Gastroesophageal sphincter (tissue), 4 donors: Measurements from ENCODE around the gene ATP1B2. TPM values are rescaled to one million over a fixed set of nuclear protein-coding genes. Genes with fewer than 3 reads are reported as not detected.
A peak's percentile ranks its signal among the peaks of the same experiment; 100 is the strongest.

Experiments used
- ATAC-seq: fragments of 150-250 bp; one replicate; pipeline ENCODE4 v1.9.1; 2016; ENCODE audit warnings: mild to moderate bottlenecking, moderate library complexity
- H3K27ac ChIP-seq, 4 donors: fragments of 200-600 bp; sonication (generic) in 3 of 4; 1 replicate in 3 of 4; 2 replicates in 1 of 4; pipeline ENCODE4 v1.5.1; 2016 to 2019
- H3K27me3 ChIP-seq: fragments of 200-600 bp; sonication (generic); one replicate; pipeline ENCODE4 v1.5.1; 2019
- H3K36me3 ChIP-seq, 2 donors: fragments of 200-600 bp; sonication (generic); one replicate each; pipeline ENCODE4 v1.5.1; 2019; ENCODE audit warnings: control low read depth in 1 of 2
- H3K4me1 ChIP-seq, 3 donors: fragments of 200-600 bp; sonication (generic); 1 replicate in 2 of 3; 2 replicates in 1 of 3; pipeline ENCODE4 v1.5.1; 2016 to 2019; ENCODE audit warnings: control low read depth in 2 of 3
- H3K4me3 ChIP-seq, 2 donors: fragments of 200-600 bp; sonication (generic); one replicate each; pipeline ENCODE4 v1.5.1; 2019; ENCODE audit warnings: mild to moderate bottlenecking in 1 of 2, moderate library complexity in 1 of 2
- H3K9me3 ChIP-seq, 3 donors: fragments of 200-600 bp; sonication (generic); one replicate each; pipeline ENCODE4 v1.5.1; 2017 to 2019; ENCODE audit warnings: control low read depth in 2 of 3
- CTCF ChIP-seq, 4 experiments: fragments of 200-600 bp in 2 of 4; fragments of 450-650 bp in 2 of 4; sonication (generic) in 1 of 4; IDR thresholded peaks; one replicate each; pipeline ENCODE4 v1.5.1; 2017 to 2019; ENCODE audit warnings: antibody characterized with exemption in 4 of 4, mild to moderate bottlenecking in 2 of 4, moderate library complexity in 2 of 4
- EP300 ChIP-seq: sonication (generic); formaldehyde crosslinking; IDR thresholded peaks from one replicate; pipeline ENCODE4 v1.6.1; 2017; ENCODE audit warnings: antibody characterized with exemption, mild to moderate bottlenecking
- POLR2A ChIP-seq, 2 donors: fragments of 450-650 bp; IDR thresholded peaks; one replicate each; pipeline ENCODE4 v1.6.1; 2017; ENCODE audit warnings: antibody characterized with exemption in 2 of 2, mild to moderate bottlenecking in 2 of 2, moderate library complexity in 1 of 2
- POLR2AphosphoS5 ChIP-seq: sonication (generic); formaldehyde crosslinking; IDR thresholded peaks from one replicate; pipeline ENCODE4 v1.6.1; 2017; ENCODE audit warnings: antibody characterized with exemption
- WGBS, 2 donors: methylation state at CpG; one replicate each; pipeline ENCODE4 v1.1.5; 2018; ENCODE audit warnings: low coverage in 1 of 2; 5-methylcytosine and 5-hydroxymethylcytosine counted together
- total RNA-seq, 4 donors: library from RNA; depleted of rRNA; stranded (reverse); fragments of >200 nt; gene quantifications; one replicate each; pipeline ENCODE4 v1.1.0, GENCODE V29; 2016

ATP1B2 gene
- total RNA-seq, 4 donors from 2014 or later, result 0.77 to 3.6 (median 2.3) TPM

GRCh38 chr17:7613769-7614424 is 36.8 kb upstream of the ATP1B2 start:
- Histone ChIP-seq H3K27ac (peak overlapping the region; percentile 71 to 98 (median 95)), H3K4me1 (peaks cover 0 to 55% (median 17%) of the 10 kb centered on the region in 3 donors), H3K27me3 (no peaks in the 10 kb centered on the region), H3K36me3 (peaks cover 0 to 3% of the 10 kb centered on the region in 2 donors), H3K9me3 (no peaks in the 10 kb centered on the region), H3K4me3 (peak overlapping the region; percentile 47 to 88)
- WGBS, 2 donors, result 3 to 10% methylated on average over 3 to 18 of the region's 20 CpGs
- ATAC-seq, result no peak
- TF ChIP-seq EP300, result no peak
- TF ChIP-seq CTCF (IDR thresholded peaks at IDR 0.05), result peak in 1 of 4 experiments; percentile 8
- no peak for TF ChIP-seq POLR2A (IDR thresholded peaks at IDR 0.05)
- no peak for TF ChIP-seq POLR2AphosphoS5

GRCh38 chr17:7614425-7615264 is 36.1 kb upstream of the ATP1B2 start, which contains the start of gene FXR2:
TSS of gene FXR2 (minus strand) at chr17:7614897. CDS start at chr17:7614532, 365 bp downstream.
- peak; percentile 85 to 86 for TF ChIP-seq POLR2A (IDR thresholded peaks at IDR 0.05)
- peak in 3 of 4 experiments; percentile 64 to 68 (median 67) for TF ChIP-seq CTCF (IDR thresholded peaks at IDR 0.05)
- peak; percentile 67 for TF ChIP-seq POLR2AphosphoS5
- no peak for TF ChIP-seq EP300
- Histone ChIP-seq H3K9me3 (no peaks in the 10 kb centered on the region), H3K27me3 (no peaks in the 10 kb centered on the region), H3K4me1 (peaks cover 0 to 48% (median 17%) of the 10 kb centered on the region in 3 donors), H3K4me3 (peak within 1 kb of the TSS; percentile 47 to 88), H3K27ac (peak within 1 kb of the TSS; percentile 86 to 98 (median 95)), H3K36me3 (peaks cover 0 to 3% of the 10 kb centered on the region in 2 donors)
- WGBS, 2 donors, result 0% methylated on average over 5 to 23 of the region's 93 CpGs
- peak; percentile 97 for ATAC-seq

- ATAC-seq, result no peak
- H3K9me3 ChIP-seq, result no peaks in the 10 kb centered on the region
- peak overlapping the region; percentile 28 to 88 for H3K4me3 ChIP-seq
- peak overlapping the region; percentile 86 to 98 (median 92) for H3K27ac ChIP-seq
- peak; percentile 23 for TF ChIP-seq POLR2AphosphoS5
- TF ChIP-seq POLR2A (IDR thresholded peaks at IDR 0.05), result no peak
- H3K4me1 ChIP-seq, result peaks cover 0 to 43% (median 17%) of the 10 kb centered on the region in 3 donors
- H3K36me3 ChIP-seq, result peaks cover 0 to 3% of the 10 kb centered on the region in 2 donors
- no peaks in the 10 kb centered on the region for H3K27me3 ChIP-seq
- 1 to 3% methylated on average over 7 to 17 of the region's 28 CpGs for WGBS, 2 donors
These were observed 35.4 kb upstream of the ATP1B2 start for GRCh38 chr17:7615265-7615747.

GRCh38 chr17:7618608-7619007 is 32.1 kb upstream of the ATP1B2 start:
- no peak for TF ChIP-seq POLR2AphosphoS5
- no peak for TF ChIP-seq CTCF (IDR thresholded peaks at IDR 0.05)
- no peak for TF ChIP-seq EP300
- TF ChIP-seq POLR2A (IDR thresholded peaks at IDR 0.05), result no peak
- H3K4me1 ChIP-seq, result peaks cover 0 to 10% (median 2%) of the 10 kb centered on the region in 3 donors
- no peak overlapping the region for H3K4me3 ChIP-seq
- H3K36me3 ChIP-seq, result no peaks in the 10 kb centered on the region
- 87 to 90% methylated on average over 2 to 4 of the region's 5 CpGs for WGBS, 2 donors
- no peak overlapping the region for H3K27ac ChIP-seq
- no peaks in the 10 kb centered on the region for H3K27me3 ChIP-seq
- ATAC-seq, result no peak
- H3K9me3 ChIP-seq, result no peaks in the 10 kb centered on the region

- H3K27me3 ChIP-seq, result no peaks in the 10 kb centered on the region
- no peaks in the 10 kb centered on the region for H3K4me1 ChIP-seq
- no peaks in the 10 kb centered on the region for H3K9me3 ChIP-seq
These were observed 29.9 kb upstream of the ATP1B2 start for GRCh38 chr17:7620835-7621234.

More at GRCh38 chr17:7620835-7621234, 29.9 kb upstream of the ATP1B2 start:
- Histone ChIP-seq H3K27ac (no peak overlapping the region), H3K36me3 (peaks cover 0 to 7% of the 10 kb centered on the region in 2 donors), H3K4me3 (no peak overlapping the region)
- no peak for TF ChIP-seq POLR2AphosphoS5
- no peak for TF ChIP-seq EP300
- TF ChIP-seq POLR2A (IDR thresholded peaks at IDR 0.05), result no peak
- TF ChIP-seq CTCF (IDR thresholded peaks at IDR 0.05), result no peak
- WGBS, 2 donors, result 89% methylated on average over 7 of the region's 8 CpGs; no CpG with 5 or more reads in 1 of the 2 donors
- ATAC-seq, result no peak
